Measurements from ENCODE around the gene RPS6KC1. TPM values are rescaled to one million over a fixed set of nuclear protein-coding genes. Genes with fewer than 3 reads are reported as not detected.
A peak's percentile ranks its signal among the peaks of the same experiment; 100 is the strongest.

The RPS6KC1 gene
- total and polyA plus RNA-seq, 9 of the 15 experiments (the other 6 are each of a cell fraction or from before 2014, with no cell fraction given): 4.3 to 34.6 (median 20.9) TPM

DNA sequence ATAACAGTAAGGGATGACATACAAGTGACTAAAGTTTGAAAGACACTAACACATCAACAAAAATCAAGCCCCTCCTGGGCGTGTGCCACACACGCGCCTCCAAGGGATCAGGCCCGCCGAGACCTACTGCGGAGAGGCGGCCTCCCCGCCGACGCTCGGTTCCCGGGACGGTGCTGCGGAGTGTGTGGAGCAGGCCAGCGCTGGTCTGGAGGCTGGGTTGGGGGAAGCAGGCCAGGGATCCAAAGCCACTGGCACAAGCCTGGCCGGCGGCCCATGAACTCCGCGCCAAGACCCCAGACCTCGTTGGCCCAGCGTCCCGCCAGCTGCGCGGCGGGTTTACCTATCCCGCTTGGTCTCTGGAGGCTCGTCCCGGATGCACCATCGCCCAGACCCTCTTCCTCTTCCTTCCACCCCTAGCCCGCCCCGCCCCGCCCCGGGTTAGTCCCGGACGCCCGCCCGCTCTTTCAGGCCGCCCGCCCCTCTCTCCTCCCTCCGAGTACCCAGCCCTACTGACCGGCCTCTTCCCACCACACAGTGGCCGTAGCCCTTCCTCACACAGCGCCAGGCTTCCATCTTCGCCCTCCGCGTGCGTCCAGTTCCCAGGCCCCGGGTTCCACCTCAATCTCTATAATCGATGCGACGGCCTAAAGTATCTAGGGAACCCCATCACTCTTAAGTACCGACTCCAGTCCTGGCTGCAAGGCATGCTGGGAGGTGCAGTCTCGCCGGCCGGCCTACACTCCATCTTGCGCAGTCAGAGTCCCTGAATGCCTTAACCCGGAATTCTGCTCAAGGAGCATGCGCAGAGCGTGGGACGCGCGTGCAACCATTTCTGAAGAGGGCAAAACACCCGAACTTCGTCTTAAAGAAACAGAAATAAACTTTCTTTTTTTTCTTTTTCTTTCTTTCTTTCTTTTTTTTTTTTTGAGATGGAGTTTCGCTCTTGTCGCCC, 35.7 kb upstream of the RPS6KC1 start, which contains the start of gene ANGEL2 (continued):
- no peak for TF ChIP-seq ZNF407 (IDR thresholded peaks at IDR 0.05; ENCODE audit: low read depth)
- TF ChIP-seq ZBTB5 (IDR thresholded peaks at IDR 0.05): no peak
- TF ChIP-seq ZNF408 (CRISPR knock-in tag; IDR thresholded peaks at IDR 0.05; ENCODE audit: low read depth): no peak
- no peak for TF ChIP-seq IRF9 (tag; IDR thresholded peaks at IDR 0.05)
- TF ChIP-seq THRA (IDR thresholded peaks at IDR 0.05): no peak
- no peak for TF ChIP-seq TCF3 (CRISPR knock-in tag; IDR thresholded peaks at IDR 0.05)
- TF ChIP-seq, protein P1, sequence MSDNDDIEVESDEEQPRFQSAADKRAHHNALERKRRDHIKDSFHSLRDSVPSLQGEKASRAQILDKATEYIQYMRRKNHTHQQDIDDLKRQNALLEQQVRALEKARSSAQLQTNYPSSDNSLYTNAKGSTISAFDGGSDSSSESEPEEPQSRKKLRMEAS (CRISPR knock-in tag; IDR thresholded peaks at IDR 0.05): 0 out of 2 replicates have a peak, but pooled peaks have one; percentile 37
- no peak for TF ChIP-seq CHCHD3 (CRISPR knock-in tag; IDR thresholded peaks at IDR 0.05)
- no peak for TF ChIP-seq NKRF (IDR thresholded peaks at IDR 0.05; ENCODE audit: borderline replicate concordance)
- 0 out of 2 replicates have a peak, but pooled peaks have one; percentile 18 for TF ChIP-seq SMC3 (conservative IDR thresholded peaks at IDR 0.05; ENCODE audit: insufficient read depth, low read depth, low read length)

Data from K562 (cell line).